Breast epithelium (tissue), 3 donors: ENCODE results near the gene CDH24.

ENCODE experiments used
- POLR2A ChIP-seq: fragments of 450-650 bp; IDR thresholded peaks from one replicate; pipeline ENCODE4 v1.6.1; 2016; ENCODE audit warnings: antibody characterized with exemption, mild to moderate bottlenecking, moderate library complexity
- TF ChIP-seq, protein P1 (sequence below), 3 donors: fragments of 450-650 bp; IDR thresholded peaks; one replicate each; pipeline ENCODE4 v1.5.1; 2016 to 2017; ENCODE audit warnings: antibody characterized with exemption in 3 of 3, mild to moderate bottlenecking in 3 of 3, moderate library complexity in 3 of 3

DNA sequence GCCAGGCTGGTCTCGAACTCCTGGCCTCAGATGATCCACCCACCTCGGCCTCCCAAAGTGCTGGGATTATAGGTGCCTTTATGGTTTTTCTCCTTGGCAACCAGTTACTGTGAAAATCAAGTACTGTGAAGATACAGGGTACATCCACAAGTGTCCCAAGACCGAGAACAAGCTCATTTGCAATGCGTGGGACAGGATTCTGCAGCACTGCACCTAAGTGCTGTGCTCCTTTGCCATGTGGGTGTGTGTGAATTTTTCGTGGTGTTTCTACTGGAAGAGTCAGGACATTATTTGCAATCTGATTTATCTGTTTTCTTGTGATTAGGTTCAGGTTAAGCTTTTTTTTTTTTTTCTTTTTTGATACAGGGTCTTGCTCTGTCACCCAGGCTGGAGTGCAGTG, 40.2 kb downstream of the CDH24 start:
- TF ChIP-seq, protein P1, sequence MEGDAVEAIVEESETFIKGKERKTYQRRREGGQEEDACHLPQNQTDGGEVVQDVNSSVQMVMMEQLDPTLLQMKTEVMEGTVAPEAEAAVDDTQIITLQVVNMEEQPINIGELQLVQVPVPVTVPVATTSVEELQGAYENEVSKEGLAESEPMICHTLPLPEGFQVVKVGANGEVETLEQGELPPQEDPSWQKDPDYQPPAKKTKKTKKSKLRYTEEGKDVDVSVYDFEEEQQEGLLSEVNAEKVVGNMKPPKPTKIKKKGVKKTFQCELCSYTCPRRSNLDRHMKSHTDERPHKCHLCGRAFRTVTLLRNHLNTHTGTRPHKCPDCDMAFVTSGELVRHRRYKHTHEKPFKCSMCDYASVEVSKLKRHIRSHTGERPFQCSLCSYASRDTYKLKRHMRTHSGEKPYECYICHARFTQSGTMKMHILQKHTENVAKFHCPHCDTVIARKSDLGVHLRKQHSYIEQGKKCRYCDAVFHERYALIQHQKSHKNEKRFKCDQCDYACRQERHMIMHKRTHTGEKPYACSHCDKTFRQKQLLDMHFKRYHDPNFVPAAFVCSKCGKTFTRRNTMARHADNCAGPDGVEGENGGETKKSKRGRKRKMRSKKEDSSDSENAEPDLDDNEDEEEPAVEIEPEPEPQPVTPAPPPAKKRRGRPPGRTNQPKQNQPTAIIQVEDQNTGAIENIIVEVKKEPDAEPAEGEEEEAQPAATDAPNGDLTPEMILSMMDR (IDR thresholded peaks at IDR 0.05): no peak
- no peak for TF ChIP-seq POLR2A
